Fibroblast of lung (primary cell): ENCODE measurements around the gene TNNT1. TPM values are rescaled to one million over a fixed set of nuclear protein-coding genes. Genes with fewer than 3 reads are reported as not detected.

Experiments
- DNase-seq, 2 donors: peaks; one replicate each; pipeline versions ENCODE4 v3.0.0 to v3.0.0-alpha.2; 2010; ENCODE audit warnings: low read depth in 2 of 2
- H2AFZ ChIP-seq: 2 replicates; pipeline ENCODE4 v1.5.1; 2012; ENCODE audit warnings: low read length, control low read depth, inconsistent platforms
- H3K27ac ChIP-seq: 2 replicates; pipeline ENCODE4 v1.5.1; 2011; ENCODE audit warnings: low read length, control low read depth; ENCODE audit not compliant: insufficient read depth
- H3K27me3 ChIP-seq: 2 replicates; pipeline ENCODE4 v1.5.1; 2011; ENCODE audit warnings: mild to moderate bottlenecking, low read length; ENCODE audit not compliant: control insufficient read depth, insufficient read depth
- H3K36me3 ChIP-seq: 2 replicates; pipeline ENCODE4 v1.5.1; 2011; ENCODE audit warnings: low read length; ENCODE audit not compliant: control insufficient read depth, insufficient read depth
- H3K4me1 ChIP-seq: 2 replicates; pipeline ENCODE4 v1.5.1; 2011; ENCODE audit warnings: low read length; ENCODE audit not compliant: control insufficient read depth, insufficient read depth; ENCODE audit errors: extremely low read depth
- H3K4me2 ChIP-seq: 2 replicates; pipeline ENCODE4 v1.5.1; 2011; ENCODE audit warnings: low read length, control low read depth; ENCODE audit not compliant: insufficient read depth; ENCODE audit errors: extremely low read depth
- H3K4me3 ChIP-seq, 4 experiments: fragments of 200-600 bp in 1 of 4; sonication (generic) in 1 of 4; replicated peaks in 1 of 4; 2 replicates each; pipeline ENCODE4 v1.5.1; 2011 to 2016; ENCODE audit warnings: low read length in 4 of 4, low read depth in 3 of 4, mild to moderate bottlenecking in 3 of 4, control low read depth in 2 of 4, inconsistent platforms in 1 of 4, mixed read lengths in 1 of 4; ENCODE audit not compliant: insufficient read depth in 1 of 4; ENCODE audit errors: control extremely low read depth in 1 of 4
- H3K79me2 ChIP-seq: 2 replicates; pipeline ENCODE4 v1.5.1; 2012; ENCODE audit warnings: mild to moderate bottlenecking, low read length, inconsistent platforms; ENCODE audit not compliant: control insufficient read depth, insufficient read depth
- H3K9ac ChIP-seq: 2 replicates; pipeline ENCODE4 v1.5.1; 2011; ENCODE audit warnings: mild to moderate bottlenecking, low read length, control low read depth; ENCODE audit not compliant: insufficient read depth
- H3K9me3 ChIP-seq: 2 replicates; pipeline ENCODE4 v1.5.1; 2012; ENCODE audit warnings: low read depth, low read length; ENCODE audit not compliant: control insufficient read depth, insufficient read depth
- H4K20me1 ChIP-seq: 2 replicates; pipeline ENCODE4 v1.5.1; 2011; ENCODE audit warnings: low read length; ENCODE audit not compliant: control insufficient read depth, insufficient read depth; ENCODE audit errors: extremely low read depth
- CTCF ChIP-seq, 2 donors: IDR thresholded peaks in 1 of 2; conservative IDR thresholded peaks in 1 of 2; 1 replicate in 1 of 2; 2 replicates in 1 of 2; pipeline ENCODE4 v1.5.1; 2011 to 2012; ENCODE audit warnings: low read length in 2 of 2, control low read depth in 1 of 2, inconsistent platforms in 1 of 2, low read depth in 1 of 2, mild to moderate bottlenecking in 1 of 2
- EZH2 ChIP-seq: IDR thresholded peaks from 2 replicates; pipeline ENCODE4 v1.5.1; 2012; ENCODE audit warnings: low read length, control low read depth, mild to moderate bottlenecking; ENCODE audit errors: missing control alignments
- polyA plus RNA-seq, 2 donors: library from polyadenylated mRNA; depleted of rRNA in 1 of 2; stranded (reverse) in 1 of 2; unstranded in 1 of 2; fragments of >200 nt; gene quantifications; 2 replicates each; pipeline ENCODE4 v1.2.1, GENCODE V29; 2011 to 2012; ENCODE audit warnings: missing spikeins in 1 of 2
- total RNA-seq: library from RNA; depleted of rRNA; stranded (reverse); fragments of >200 nt; gene quantifications from 2 replicates; pipeline ENCODE4 v1.2.1, GENCODE V29; 2014

The TNNT1 gene
- total and polyA plus RNA-seq, 2 donors (not counting 1 experiment from before 2014, with no cell fraction given): 1.7 to 10.4 TPM

- peaks cover 1% of the 10 kb centered on the region for H4K20me1 ChIP-seq
- no peaks in the 10 kb centered on the region for H3K27me3 ChIP-seq
- TF ChIP-seq CTCF (conservative IDR thresholded peaks at IDR 0.05 in 1 of 2, IDR thresholded peaks at IDR 0.05 in 1 of 2; ENCODE audit: low read depth in 1 of 2, low read length in 2 of 2): no peak
- no peak for TF ChIP-seq EZH2
- no peak overlapping the region for H3K4me2 ChIP-seq
- H3K9ac ChIP-seq: no peak overlapping the region
- peaks cover 4% of the 10 kb centered on the region for H3K4me1 ChIP-seq
- H3K9me3 ChIP-seq: no peaks in the 10 kb centered on the region
- H3K27ac ChIP-seq: no peak overlapping the region
- no peaks in the 10 kb centered on the region for H3K79me2 ChIP-seq
- DNase-seq: no peak
- no peak overlapping the region for H3K4me3 ChIP-seq
- peaks cover 30% of the 10 kb centered on the region for H3K36me3 ChIP-seq
- H2AFZ ChIP-seq: no peak overlapping the region
Observed at GRCh38 chr19:55094456-55095259, 54.3 kb downstream of the TNNT1 start.

GRCh38 chr19:55092423-55093318 is 56.3 kb downstream of the TNNT1 start:
- Histone ChIP-seq H3K4me1 (peaks cover 7% of the 10 kb centered on the region), H3K79me2 (no peaks in the 10 kb centered on the region), H3K27me3 (no peaks in the 10 kb centered on the region), H3K36me3 (peaks cover 26% of the 10 kb centered on the region), H2AFZ (no peak overlapping the region), H3K9ac (no peak overlapping the region), H3K4me3 (no peak overlapping the region), H3K27ac (no peak overlapping the region), H4K20me1 (no peaks in the 10 kb centered on the region), H3K4me2 (no peak overlapping the region), H3K9me3 (no peaks in the 10 kb centered on the region)
- TF ChIP-seq EZH2: no peak
- TF ChIP-seq CTCF (conservative IDR thresholded peaks at IDR 0.05 in 1 of 2, IDR thresholded peaks at IDR 0.05 in 1 of 2; ENCODE audit: low read depth in 1 of 2, low read length in 2 of 2): no peak
- no peak for DNase-seq

GRCh38 chr19:55091955-55092354 is 57.1 kb downstream of the TNNT1 start:
- Histone ChIP-seq H3K4me3 (no peak overlapping the region), H3K36me3 (peaks cover 25% of the 10 kb centered on the region), H3K9ac (no peak overlapping the region), H2AFZ (no peak overlapping the region), H3K79me2 (no peaks in the 10 kb centered on the region), H3K27me3 (no peaks in the 10 kb centered on the region), H3K4me2 (no peak overlapping the region), H3K4me1 (peaks cover 9% of the 10 kb centered on the region), H3K9me3 (no peaks in the 10 kb centered on the region), H3K27ac (no peak overlapping the region), H4K20me1 (no peaks in the 10 kb centered on the region)
- DNase-seq: no peak
- TF ChIP-seq CTCF (conservative IDR thresholded peaks at IDR 0.05 in 1 of 2, IDR thresholded peaks at IDR 0.05 in 1 of 2; ENCODE audit: low read depth in 1 of 2, low read length in 2 of 2) (no peak), EZH2 (no peak)
